RWPE2 (cell line): ENCODE data around the gene MICALL2.

Experiments used
- ATAC-seq: fragments of 200-7000 bp; cut with Tn5 transposase; 3 replicates; pipeline ENCODE4 v1.9.1; 2021; ENCODE audit warnings: low read depth
- DNase-seq: peaks from one replicate; pipeline ENCODE4 v3.0.0-alpha.2; 2020; ENCODE audit warnings: low spot score
- H3K27ac ChIP-seq: fragments of 450-650 bp; 2 replicates; pipeline ENCODE4 v1.5.1; 2017; ENCODE audit warnings: mild to moderate bottlenecking; ENCODE audit not compliant: poor library complexity, severe bottlenecking
- H3K27me3 ChIP-seq: fragments of 250-450 bp; sonication (Bioruptor Pico); 2 replicates; pipeline ENCODE4 v1.5.1; 2021; ENCODE audit warnings: mild to moderate bottlenecking, moderate library complexity; ENCODE audit not compliant: insufficient read depth, poor library complexity, severe bottlenecking
- H3K36me3 ChIP-seq: fragments of 250-450 bp; sonication (Bioruptor Pico); 2 replicates; pipeline ENCODE4 v1.5.1; 2020; ENCODE audit warnings: low read depth, mild to moderate bottlenecking, moderate library complexity
- H3K4me1 ChIP-seq: fragments of 250-450 bp; sonication (Bioruptor Pico); 2 replicates; pipeline ENCODE4 v1.5.1; 2021; ENCODE audit warnings: mild to moderate bottlenecking, moderate library complexity; ENCODE audit not compliant: insufficient read depth, poor library complexity, severe bottlenecking
- H3K4me3 ChIP-seq: fragments of 250-450 bp; sonication (Bioruptor Pico); 2 replicates; pipeline ENCODE4 v1.5.1; 2021; ENCODE audit warnings: mild to moderate bottlenecking, moderate library complexity; ENCODE audit not compliant: severe bottlenecking
- H3K9me3 ChIP-seq: fragments of 250-450 bp; sonication (Bioruptor Pico); 2 replicates; pipeline ENCODE4 v1.5.1; 2021; ENCODE audit warnings: mild to moderate bottlenecking, moderate library complexity; ENCODE audit not compliant: severe bottlenecking
- TF ChIP-seq, protein P1 (sequence below): fragments of 450-650 bp; IDR thresholded peaks from one replicate; pipeline ENCODE4 v1.5.1; 2017; ENCODE audit warnings: mild to moderate bottlenecking, moderate library complexity; ENCODE audit not compliant: poor library complexity, severe bottlenecking

The MICALL2 gene

DNA sequence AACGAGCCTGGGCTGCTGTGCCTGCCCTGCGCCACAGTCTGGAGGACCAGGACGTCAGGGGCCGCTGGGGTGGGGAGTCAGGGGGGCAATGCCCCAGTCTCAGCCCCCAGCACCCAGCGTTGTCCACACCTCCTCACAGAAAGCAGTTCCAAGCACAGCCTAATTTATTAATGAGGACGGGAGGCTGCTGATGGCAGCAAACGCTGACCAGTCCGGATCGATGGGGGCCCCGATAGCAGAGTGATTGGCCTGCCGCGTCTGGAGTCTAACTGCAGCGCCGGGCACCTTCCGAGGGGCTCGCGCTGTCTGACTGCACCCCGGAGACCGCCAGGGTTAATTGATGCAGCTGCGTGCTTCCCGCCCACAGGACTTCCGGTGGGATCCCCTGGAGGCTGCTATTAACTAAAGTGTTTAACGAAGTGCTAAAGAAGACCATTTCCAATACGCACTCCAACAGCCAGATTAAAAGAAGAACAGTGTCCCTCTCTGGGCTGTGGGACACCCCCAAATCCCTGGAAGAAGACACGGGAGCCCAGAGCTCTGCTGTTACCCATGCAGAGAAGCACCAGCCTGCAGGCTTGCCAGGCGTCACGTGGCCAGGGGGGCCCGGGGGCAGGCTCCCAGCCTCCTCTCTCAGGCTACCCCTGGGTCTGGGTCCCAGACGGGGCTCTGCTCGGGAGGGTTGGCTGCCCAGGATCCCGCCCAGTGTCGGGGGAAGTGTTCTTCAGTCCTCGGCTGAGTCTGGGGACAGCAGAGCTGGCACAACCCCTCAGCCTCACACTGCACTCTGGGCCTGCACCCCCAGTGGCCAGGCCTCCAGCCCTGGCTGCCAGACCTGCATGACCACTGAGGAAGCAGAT, 63.8 kb downstream of the MICALL2 start:
- no peak for DNase-seq
- Histone ChIP-seq H3K27me3 (peaks cover 14% of the 10 kb centered on the region), H3K4me1 (no peaks in the 10 kb centered on the region)

DNA sequence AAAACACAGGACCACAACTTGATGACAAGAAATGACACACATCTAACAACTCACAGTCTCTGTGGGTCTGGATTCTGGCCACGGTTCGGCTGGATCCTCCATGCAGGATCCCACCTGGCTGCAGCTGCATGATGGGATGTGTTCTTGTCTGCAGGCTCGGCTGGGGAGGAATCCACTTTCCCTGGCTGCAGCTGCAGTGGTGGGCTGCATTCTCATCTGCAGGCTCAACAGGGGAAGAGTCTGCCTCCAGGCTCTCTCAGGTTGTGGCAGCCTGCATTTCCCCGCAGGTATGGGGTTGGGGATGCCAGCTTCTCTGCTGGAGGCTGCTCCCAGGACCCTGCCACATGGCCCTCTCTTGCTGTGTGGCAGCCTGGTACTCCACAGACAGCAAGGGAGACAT, 64.9 kb downstream of the MICALL2 start:
- Histone ChIP-seq H3K27ac (no peak overlapping the region), H3K27me3 (peaks cover 10% of the 10 kb centered on the region), H3K9me3 (peaks cover 3% of the 10 kb centered on the region), H3K4me3 (no peak overlapping the region), H3K36me3 (no peaks in the 10 kb centered on the region), H3K4me1 (no peaks in the 10 kb centered on the region)
- ATAC-seq (no peak), DNase-seq (no peak)
- TF ChIP-seq, protein P1, sequence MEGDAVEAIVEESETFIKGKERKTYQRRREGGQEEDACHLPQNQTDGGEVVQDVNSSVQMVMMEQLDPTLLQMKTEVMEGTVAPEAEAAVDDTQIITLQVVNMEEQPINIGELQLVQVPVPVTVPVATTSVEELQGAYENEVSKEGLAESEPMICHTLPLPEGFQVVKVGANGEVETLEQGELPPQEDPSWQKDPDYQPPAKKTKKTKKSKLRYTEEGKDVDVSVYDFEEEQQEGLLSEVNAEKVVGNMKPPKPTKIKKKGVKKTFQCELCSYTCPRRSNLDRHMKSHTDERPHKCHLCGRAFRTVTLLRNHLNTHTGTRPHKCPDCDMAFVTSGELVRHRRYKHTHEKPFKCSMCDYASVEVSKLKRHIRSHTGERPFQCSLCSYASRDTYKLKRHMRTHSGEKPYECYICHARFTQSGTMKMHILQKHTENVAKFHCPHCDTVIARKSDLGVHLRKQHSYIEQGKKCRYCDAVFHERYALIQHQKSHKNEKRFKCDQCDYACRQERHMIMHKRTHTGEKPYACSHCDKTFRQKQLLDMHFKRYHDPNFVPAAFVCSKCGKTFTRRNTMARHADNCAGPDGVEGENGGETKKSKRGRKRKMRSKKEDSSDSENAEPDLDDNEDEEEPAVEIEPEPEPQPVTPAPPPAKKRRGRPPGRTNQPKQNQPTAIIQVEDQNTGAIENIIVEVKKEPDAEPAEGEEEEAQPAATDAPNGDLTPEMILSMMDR: no peak

More for the DNA sequence above, 63.8 kb downstream of the MICALL2 start:
- no peak for ATAC-seq
- no peak overlapping the region for H3K27ac ChIP-seq
- H3K4me3 ChIP-seq: no peak overlapping the region
- H3K36me3 ChIP-seq: no peaks in the 10 kb centered on the region
- H3K9me3 ChIP-seq: peaks cover 3% of the 10 kb centered on the region
- TF ChIP-seq, protein P1: no peak

DNA sequence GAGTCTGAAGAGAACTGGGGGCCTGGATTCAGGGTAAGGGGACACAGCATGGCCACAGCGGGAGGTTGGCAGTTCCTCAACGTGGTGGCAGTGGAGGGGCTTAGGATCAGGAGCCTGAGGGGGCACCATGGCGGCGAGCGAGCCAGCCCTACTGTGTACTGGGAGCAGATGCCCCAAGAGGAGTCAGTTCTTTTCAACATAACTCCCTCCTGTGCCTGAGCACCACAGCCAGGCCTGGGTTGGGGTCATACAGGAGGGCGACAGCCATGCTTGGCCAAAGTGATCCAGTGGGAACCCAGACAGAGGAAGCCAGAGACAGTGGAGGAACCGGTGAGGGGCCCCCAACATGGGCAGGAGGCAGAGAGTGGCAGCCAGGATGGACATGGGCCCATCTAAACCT, 65.8 kb downstream of the MICALL2 start:
- peaks cover 3% of the 10 kb centered on the region for H3K9me3 ChIP-seq
- no peak for DNase-seq
- no peaks in the 10 kb centered on the region for H3K4me1 ChIP-seq
- H3K4me3 ChIP-seq: no peak overlapping the region
- TF ChIP-seq, protein P1: no peak
- no peak overlapping the region for H3K27ac ChIP-seq
- peaks cover 16% of the 10 kb centered on the region for H3K27me3 ChIP-seq
- H3K36me3 ChIP-seq: no peaks in the 10 kb centered on the region
- no peak for ATAC-seq

DNA sequence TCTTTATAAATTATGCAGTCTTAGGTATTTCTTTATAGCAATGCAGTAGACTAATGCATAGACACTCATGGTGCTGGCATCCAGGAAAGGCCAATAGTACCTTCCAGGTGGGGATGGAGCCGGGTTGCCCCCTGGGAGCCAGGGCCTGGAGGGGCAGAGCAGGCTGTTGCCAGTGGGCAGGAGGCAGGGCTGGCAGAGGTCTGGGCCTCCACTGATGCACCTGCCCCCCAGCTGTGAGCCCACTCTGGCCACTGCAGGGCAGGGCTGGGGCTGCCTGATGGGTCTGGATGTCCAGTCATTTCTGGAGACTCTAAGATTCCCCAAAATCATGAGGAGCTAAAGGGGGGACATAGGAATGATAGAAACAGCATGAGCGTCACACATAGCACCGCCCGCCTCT, 66.7 kb downstream of the MICALL2 start:
- DNase-seq (no peak), ATAC-seq (no peak)
- Histone ChIP-seq H3K4me1 (no peaks in the 10 kb centered on the region), H3K27me3 (peaks cover 23% of the 10 kb centered on the region), H3K36me3 (no peaks in the 10 kb centered on the region), H3K27ac (no peak overlapping the region), H3K9me3 (peaks cover 3% of the 10 kb centered on the region), H3K4me3 (no peak overlapping the region)
- TF ChIP-seq, protein P1: no peak

DNA sequence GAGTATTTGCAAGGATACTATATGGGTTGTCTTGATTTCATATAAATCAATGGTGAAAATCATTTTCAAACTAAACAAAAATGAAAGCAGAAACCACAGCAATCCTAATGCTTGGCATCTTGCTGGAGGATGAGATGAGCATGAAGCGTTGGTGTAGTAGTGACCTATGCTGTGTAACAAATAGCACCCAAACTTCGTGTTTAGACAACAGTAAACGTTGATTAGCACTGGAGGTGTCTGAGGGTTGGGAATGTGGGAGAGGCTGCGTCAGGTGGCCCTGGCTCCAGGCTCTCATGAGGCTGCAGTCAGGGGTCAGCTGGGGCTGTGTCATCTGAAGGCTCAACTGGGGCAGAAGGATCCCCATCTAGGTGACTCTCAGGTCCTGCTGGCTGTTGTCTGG, 67.8 kb downstream of the MICALL2 start:
- H3K27me3 ChIP-seq: peaks cover 34% of the 10 kb centered on the region
- no peak overlapping the region for H3K27ac ChIP-seq
- no peaks in the 10 kb centered on the region for H3K36me3 ChIP-seq
- H3K9me3 ChIP-seq: peaks cover 3% of the 10 kb centered on the region
- TF ChIP-seq, protein P1: no peak
- DNase-seq: no peak
- H3K4me1 ChIP-seq: no peaks in the 10 kb centered on the region
- no peak overlapping the region for H3K4me3 ChIP-seq
- no peak for ATAC-seq
